NT2/D1 (cell line): ENCODE results near the gene XYLT1.

ENCODE experiments used
- SUZ12 ChIP-seq: IDR thresholded peaks from 2 replicates; pipeline ENCODE4 v1.6.1; 2011; ENCODE audit not compliant: insufficient read length, insufficient read depth; ENCODE audit errors: extremely low read depth
- YY1 ChIP-seq: IDR thresholded peaks from 2 replicates; pipeline ENCODE4 v1.6.1; 2011; ENCODE audit not compliant: insufficient read length, insufficient read depth
- ZNF274 ChIP-seq: IDR thresholded peaks from 2 replicates; pipeline ENCODE4 v1.6.1; 2011; ENCODE audit warnings: mild to moderate bottlenecking, low read depth, low read length

DNA sequence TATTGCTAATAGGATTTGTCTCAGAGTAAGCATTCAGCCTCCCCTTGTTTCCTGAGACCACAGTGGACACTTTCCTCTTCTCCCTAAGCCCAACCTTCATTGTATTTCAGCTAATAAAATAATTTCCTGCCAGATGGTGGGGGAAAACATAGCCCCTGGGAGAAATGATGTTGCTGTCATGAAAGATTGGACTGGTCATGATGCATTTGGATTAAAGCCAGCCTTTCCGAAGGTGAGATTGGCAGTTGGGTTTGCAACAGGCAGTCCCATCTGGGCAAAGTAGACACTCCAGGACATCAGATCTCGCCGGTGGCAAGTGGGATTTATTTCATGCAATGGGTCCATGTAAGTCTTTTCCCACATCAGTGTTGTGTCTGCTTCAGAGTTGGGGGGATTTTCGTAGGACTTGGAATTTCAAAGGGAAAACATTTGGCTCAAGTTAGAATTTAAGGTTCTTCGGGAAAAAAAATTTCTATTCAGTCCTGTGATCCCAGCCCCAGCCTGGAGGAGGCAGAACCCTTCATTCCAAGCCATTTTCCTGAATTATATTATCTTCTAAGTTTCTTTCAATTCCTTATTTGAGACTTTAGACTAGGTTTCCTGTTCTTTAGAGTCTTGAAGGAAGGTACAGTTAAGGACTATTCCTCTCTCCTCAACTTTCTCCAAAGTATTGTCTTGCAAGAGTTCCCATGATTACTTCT lies 391.7 kb downstream of the XYLT1 start:
- no peak for TF ChIP-seq YY1
- TF ChIP-seq ZNF274 = no peak
- no peak for TF ChIP-seq SUZ12
